Fibroblast of the conjunctiva (primary cell): ENCODE data around the gene MZB1.
"Not testable (repeated sequence)": the region's sequence is repeated elsewhere in the genome, so short reads cannot be mapped to it uniquely, and the experiment has no call there.

Experiments
- DNase-seq: peaks from one replicate; pipeline ENCODE4 v3.0.0-alpha.2; 2010; ENCODE audit warnings: low read depth

Gene MZB1

GRCh38 chr5:139391570-139392323 is 2.0 kb upstream of the MZB1 start:
- no peak for DNase-seq

GRCh38 chr5:139390639-139391569 is 1.2 kb upstream of the MZB1 start:
- no peak for DNase-seq

GRCh38 chr5:139388198-139388821 is 1.4 kb downstream of the MZB1 start:
- no peak for DNase-seq

- no peak for DNase-seq
These were observed 2.0 kb downstream of the MZB1 start for GRCh38 chr5:139387611-139388197.

- DNase-seq: not testable (repeated sequence)
These were observed 2.8 kb downstream of the MZB1 start for GRCh38 chr5:139386956-139387355.

GRCh38 chr5:139386050-139386438 is 3.7 kb downstream of the MZB1 start:
- DNase-seq: no peak

GRCh38 chr5:139385061-139386049 is 4.4 kb downstream of the MZB1 start:
- DNase-seq: no peak

GRCh38 chr5:139384591-139385051 is 5.1 kb downstream of the MZB1 start:
- no peak for DNase-seq

GRCh38 chr5:139383993-139384590 is 5.6 kb downstream of the MZB1 start:
- DNase-seq: no peak

GRCh38 chr5:139383275-139383992 is 6.3 kb downstream of the MZB1 start, which contains the start of gene SLC23A1:
Gene SLC23A1, minus strand, starts transcription at chr5:139383297. Its CDS starts 44 bp downstream, at chr5:139383253.
- DNase-seq: no peak

- no peak for DNase-seq
These were observed 6.9 kb downstream of the MZB1 start for GRCh38 chr5:139382807-139383206.

- no peak for DNase-seq
These were observed 7.6 kb downstream of the MZB1 start for GRCh38 chr5:139381837-139382761.

- no peak for DNase-seq
These were observed 9.9 kb downstream of the MZB1 start for GRCh38 chr5:139379626-139380449.

- DNase-seq: no peak
These were observed 10.8 kb downstream of the MZB1 start for GRCh38 chr5:139378941-139379361.

- DNase-seq: no peak
These were observed 11.4 kb downstream of the MZB1 start for GRCh38 chr5:139378101-139378825.

- DNase-seq: no peak
These were observed 12.5 kb downstream of the MZB1 start for GRCh38 chr5:139377226-139377625.

GRCh38 chr5:139376364-139376763 is 13.3 kb downstream of the MZB1 start:
- no peak for DNase-seq
